IPS-NIHi7 (cell line): ENCODE measurements around the gene IQCE.
A peak's percentile ranks its signal among the peaks of the same experiment; 100 is the strongest.
"Not testable (repeated sequence)": the region's sequence is repeated elsewhere in the genome, so short reads cannot be mapped to it uniquely, and the experiment has no call there.

Source experiments
- DNase-seq: peaks from one replicate; pipeline ENCODE4 v3.0.0; 2012; ENCODE audit warnings: mixed read lengths; ENCODE audit errors: extremely low spot score

Gene IQCE

DNA sequence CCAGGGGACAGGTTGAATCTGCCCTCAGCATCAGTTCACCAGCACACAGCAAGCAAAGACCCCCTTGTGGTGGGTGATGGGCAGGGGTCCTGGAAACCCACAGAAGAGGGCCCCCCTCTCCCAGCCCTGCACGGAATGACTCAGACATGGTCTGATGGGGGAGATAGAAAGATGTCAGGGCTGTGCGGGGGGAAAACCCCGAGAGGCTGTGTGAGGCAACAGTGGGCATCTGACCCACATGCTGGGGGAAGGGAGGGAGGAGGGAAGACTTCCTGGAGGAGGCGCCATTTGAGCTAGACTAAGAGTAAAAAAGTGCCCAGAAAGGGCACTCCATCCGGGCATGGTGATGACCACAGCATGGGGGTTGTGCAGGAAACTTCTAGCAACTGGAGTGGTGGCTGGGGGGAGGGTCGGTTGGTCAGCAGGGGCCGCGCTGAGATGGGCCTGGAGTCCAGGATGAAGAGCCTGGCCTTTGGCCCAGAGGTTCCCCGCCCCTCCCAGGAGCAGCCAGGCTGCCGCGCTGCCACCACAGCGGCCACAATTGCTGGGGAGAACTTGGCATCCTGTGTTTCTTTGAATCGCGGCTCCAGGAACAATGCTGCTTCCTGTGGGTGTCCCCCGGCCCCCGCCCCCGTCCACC lies 36.7 kb upstream of the IQCE start:
- DNase-seq: no peak

DNA sequence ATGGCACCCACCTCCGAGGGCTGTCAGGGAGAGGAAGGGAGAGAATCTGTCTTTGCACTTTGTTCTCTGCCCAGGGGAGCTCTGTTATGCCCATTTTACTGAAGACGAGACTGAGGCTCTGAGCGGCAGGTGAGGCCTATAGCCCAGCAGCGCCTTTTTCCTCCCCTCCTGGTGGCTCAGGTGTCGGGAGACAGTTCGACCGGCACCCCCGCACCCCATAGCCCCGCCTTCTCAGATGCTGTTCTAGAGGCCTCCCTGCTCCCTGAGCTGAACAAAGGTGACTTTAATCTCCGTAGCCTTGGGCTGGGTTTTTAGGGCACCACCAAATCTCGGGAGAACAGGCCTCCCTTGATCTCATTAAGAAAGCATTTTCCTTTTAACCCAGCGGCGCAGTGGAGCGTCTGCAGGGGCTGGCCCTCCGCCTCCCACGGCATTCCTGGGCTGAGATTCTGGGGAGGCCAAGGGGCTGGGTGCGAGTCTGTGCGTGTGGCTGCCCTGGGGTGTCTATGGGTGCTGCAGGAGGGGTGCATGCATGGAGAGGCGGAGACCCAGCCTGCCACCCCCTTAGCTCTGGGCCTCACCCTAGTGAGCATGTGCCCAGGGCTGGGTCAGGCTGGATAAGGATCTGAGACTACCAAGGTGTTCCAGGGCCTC lies 35.9 kb upstream of the IQCE start:
- no peak for DNase-seq

DNA sequence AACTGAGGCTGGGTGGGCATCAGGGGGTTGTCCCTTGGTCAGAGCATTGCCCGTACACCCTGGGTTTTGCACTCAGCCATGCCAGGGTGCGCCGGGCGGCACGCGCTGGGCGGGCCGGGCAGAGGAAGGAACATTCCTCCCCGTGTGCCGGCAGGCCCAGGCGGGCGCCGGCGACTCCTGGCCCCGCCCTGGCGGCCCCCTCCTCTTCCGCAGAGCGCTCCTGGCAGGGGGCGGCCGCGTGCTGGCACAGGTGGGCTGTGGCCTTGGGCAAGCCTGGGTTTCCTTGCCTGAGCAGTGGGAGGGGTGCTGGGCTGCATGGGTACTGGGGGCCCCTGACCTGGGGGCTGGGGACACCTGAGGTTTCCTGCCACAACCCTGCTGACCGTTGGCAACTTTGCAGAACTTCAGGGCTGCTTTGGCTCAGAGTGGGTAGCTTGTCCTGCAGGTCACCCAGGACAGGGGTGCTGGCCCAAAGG lies 35.3 kb upstream of the IQCE start:
- DNase-seq: peak; percentile 57

DNA sequence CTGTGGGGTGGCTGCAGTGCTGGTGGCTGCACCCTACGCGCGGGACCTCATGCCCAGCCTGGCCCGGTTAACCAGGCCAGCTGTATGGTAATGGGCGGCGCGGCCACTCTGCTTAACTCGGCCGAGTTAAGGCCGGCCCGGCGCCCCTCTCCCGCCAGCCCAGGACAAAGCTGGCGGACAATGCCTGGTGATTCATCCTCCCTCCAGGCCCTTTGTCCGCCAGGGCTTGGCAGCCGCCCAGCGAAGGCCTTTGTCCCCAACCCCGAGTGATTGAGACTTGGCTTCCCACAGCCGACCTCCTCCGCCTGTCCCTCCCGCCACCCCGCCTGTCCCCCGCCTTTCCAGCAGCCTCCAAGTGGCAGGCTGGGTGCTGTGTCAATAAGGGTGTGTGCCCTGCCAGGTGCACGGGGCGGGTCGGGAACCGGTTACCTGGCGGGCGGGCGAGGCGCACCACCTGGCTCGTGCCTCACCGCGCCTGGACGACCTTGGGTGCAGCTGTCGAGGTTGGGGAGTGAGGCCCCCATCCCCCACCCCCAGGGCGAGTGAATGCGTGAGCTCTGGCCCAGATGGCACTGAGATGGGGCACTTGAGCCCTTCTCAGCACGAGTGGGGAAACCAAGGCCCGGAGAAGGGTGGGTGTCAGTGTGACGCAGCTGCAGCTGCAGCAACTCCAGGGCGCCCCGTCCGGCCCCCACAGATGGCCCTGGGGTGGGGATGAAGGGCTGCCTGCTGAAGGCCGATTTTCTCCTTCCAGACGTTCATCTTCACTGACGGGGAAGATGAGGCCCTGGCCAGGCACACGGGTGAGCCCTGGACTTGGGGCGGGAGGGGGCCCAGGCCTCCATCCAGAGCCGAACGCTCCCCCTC lies 34.6 kb upstream of the IQCE start:
- DNase-seq: peak; percentile 62

GRCh38 chr7:2524808-2525657 lies 33.7 kb upstream of the IQCE start:
- DNase-seq: peak; percentile 79

GRCh38 chr7:2525658-2526630 lies 32.8 kb upstream of the IQCE start:
- no peak for DNase-seq

DNA sequence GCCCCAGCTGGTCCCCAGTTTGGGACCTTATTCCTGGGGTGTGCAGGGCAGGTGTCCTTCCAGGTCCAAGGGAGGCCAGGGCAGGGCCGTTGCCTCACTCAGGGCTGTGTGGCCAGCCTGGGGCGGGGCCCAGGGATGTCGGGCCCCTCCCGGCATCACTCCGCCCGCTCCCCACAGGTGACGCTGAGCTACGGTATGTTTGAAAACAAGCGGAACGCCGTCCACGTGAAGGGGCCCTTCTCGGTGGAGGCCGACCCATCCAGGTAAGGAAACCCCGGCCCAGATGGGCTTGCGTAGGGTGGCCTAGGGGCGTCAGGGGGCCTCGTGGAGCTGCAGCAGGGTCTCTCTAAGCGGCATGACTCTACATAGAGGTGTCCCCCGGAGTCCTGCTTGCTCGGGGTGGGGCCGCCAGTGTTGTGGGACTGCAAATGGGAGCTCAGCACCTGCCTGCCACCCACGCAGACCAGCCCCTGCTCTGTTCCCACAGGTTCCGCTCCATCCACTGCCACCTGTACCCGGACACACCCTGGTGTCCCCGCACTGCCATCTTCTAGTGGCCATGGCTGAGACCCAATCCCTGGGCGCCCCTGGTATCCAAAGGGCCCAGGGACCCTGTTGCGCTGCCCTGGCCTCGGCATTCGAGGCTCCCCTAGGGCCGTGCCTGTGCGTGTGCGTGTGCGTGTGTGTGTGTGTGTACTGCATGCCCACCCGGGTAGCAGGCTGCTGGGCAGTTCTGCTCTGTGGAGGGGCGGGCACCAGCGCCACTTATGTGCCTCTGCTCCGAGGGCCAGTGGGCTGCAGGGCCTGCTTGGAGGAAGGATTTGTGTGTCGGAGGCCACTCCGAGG lies 31.9 kb upstream of the IQCE start:
- DNase-seq: no peak

- no peak for DNase-seq
Measured at GRCh38 chr7:2527505-2528467, 31.0 kb upstream of the IQCE start.

GRCh38 chr7:2528481-2529095 lies 30.2 kb upstream of the IQCE start:
- DNase-seq: no peak

DNA sequence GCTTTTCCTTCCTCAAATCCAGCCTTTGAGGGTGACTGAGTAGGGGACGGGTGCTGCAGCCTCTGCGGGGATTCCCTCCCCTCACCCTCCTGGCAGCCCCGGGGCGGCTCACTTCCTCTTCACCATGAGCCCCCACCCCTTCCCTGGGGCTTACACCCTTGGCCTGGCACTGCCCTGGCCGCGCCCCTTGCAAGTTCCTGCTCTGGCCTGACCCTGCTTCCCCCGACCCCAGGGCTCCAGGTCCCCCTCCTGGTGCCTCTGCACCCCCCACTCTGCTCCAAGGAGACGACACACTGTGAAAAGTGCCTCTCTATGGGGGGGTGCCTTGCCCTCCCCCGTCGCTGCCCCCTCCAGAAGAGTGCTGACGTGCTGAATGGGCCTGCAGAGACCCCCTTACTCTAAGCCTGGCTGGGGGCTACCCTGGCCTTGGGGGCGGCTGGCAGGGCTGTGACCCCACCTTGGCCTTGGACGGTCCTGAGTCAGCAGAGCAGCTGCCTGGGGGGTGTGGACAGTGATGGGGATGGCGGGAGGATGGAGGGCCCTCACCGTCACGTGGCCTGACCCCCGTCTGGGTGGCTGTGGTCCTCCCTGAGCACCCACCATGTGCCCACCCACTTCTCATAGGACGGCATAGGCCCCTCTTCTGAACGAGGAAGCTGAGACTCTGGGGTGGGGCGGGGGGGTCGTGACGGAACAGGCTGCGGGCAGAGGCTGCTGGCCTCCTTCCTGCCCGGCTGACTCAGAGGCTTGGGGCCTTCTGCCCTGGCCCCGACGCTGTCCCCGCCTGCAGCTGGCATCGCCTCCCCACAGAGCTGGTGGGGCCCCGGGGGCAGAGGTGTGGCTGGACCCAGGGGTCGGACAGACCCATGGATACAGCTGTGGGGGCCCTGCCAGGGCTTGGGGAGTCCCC lies 29.4 kb upstream of the IQCE start:
- no peak for DNase-seq

- no peak for DNase-seq
Measured at GRCh38 chr7:2530071-2530987, 28.4 kb upstream of the IQCE start.

- not testable (repeated sequence) for DNase-seq
Measured at GRCh38 chr7:2530994-2531795, 27.6 kb upstream of the IQCE start.

- not testable (repeated sequence) for DNase-seq
Measured at GRCh38 chr7:2531796-2532110, 27.0 kb upstream of the IQCE start.

DNA sequence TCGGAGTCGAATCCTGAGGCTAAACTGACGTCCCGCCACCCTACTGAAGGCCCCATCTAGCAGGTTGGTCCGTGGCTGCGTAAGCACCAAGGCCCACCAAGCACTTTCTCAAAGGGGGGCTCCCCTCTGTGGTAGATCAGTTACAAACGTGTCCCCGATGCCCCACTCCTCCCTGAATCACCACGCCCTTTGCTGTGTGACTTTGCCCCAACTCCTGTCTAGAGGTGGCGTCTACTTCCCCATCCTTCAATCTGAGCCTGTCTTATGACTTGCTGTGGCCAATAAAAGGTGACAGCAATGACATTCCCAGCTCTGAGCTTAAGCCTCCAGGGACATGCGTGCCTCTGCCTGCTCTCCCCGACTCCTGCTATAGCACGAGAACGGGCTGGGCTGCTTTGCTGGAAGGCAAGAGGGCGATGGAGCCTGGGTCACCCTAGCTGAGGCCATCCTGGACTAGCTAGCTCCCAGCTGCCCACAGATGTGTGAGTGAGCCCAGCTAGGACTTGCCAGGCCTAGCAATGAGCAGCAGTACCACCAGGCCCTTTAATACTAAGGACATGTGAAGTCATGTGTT lies 26.5 kb upstream of the IQCE start:
- not testable (repeated sequence) for DNase-seq

GRCh38 chr7:2532816-2533215 lies 26.0 kb upstream of the IQCE start:
- DNase-seq: not testable (repeated sequence)
